ENCODE data around the gene C1orf174.
A peak's percentile ranks its signal among the peaks of the same experiment; 100 is the strongest.

Gene C1orf174

GRCh38 chr1:3864884-3865283, 35.2 kb downstream of the C1orf174 start:
- no peak for DNase-seq

GRCh38 chr1:3863231-3863935, 36.7 kb downstream of the C1orf174 start:
- no peak for DNase-seq

GRCh38 chr1:3858231-3858981, 41.7 kb downstream of the C1orf174 start:
- no peak for DNase-seq

GRCh38 chr1:3857791-3858129, 42.3 kb downstream of the C1orf174 start:
- no peak for DNase-seq

GRCh38 chr1:3856923-3857790, 42.9 kb downstream of the C1orf174 start, which contains the start of the genes CEP104 and DFFB:
TSS of gene CEP104 (minus strand) at chr1:3857211. CDS start at chr1:3852407, 4,804 bp downstream.
TSS of gene DFFB (plus strand) at chr1:3857476. CDS start at chr1:3857604, 128 bp downstream.
- peak; percentile 97 for DNase-seq

GRCh38 chr1:3852711-3853485, 47.2 kb downstream of the C1orf174 start:
- DNase-seq: no peak

- DNase-seq: no peak
Observed at GRCh38 chr1:3852091-3852490, 48.0 kb downstream of the C1orf174 start.

GRCh38 chr1:3851292-3851691, 48.8 kb downstream of the C1orf174 start:
- DNase-seq: no peak

GRCh38 chr1:3850857-3851256, 49.2 kb downstream of the C1orf174 start:
- no peak for DNase-seq

- no peak for DNase-seq
Observed at GRCh38 chr1:3847081-3847480, 53.0 kb downstream of the C1orf174 start.

GRCh38 chr1:3846541-3846940, 53.5 kb downstream of the C1orf174 start:
- no peak for DNase-seq

- DNase-seq: no peak
Observed at GRCh38 chr1:3842912-3843311, 57.2 kb downstream of the C1orf174 start.

GRCh38 chr1:3841491-3841890, 58.6 kb downstream of the C1orf174 start:
- no peak for DNase-seq
